ENCODE results near the gene MINDY3. TPM values are rescaled to one million over a fixed set of nuclear protein-coding genes. Genes with fewer than 3 reads are reported as not detected.

The MINDY3 gene
- total RNA-seq, 1 experiment from 2014 or later, result 14.9 TPM

DNA sequence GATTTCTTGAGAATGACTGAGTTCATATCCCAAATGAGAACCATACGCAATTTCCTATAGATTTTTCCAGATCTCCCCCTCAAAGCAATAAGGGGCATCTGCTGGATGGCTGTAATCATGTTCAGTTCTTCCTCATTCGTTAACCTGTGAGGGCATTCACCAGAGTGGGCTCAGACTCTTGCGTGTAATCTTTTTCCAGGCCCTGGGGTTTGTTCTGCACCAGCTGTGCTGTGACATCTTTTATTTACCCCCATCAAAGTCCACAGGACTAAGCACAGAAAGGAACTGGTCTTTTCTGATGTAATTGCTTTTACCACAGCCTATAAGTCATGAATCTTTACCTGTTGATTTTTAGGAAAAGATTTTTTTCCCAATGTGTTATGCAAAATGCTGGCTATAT, 112.7 kb downstream of the MINDY3 start:
- DNase-seq, result no peak
- Histone ChIP-seq H2BK15ac (ENCODE audit: low read depth, low read length) (no peak overlapping the region), H3K4ac (ENCODE audit: low read depth, low read length) (no peak overlapping the region), H4K8ac (replicated peaks; ENCODE audit: insufficient read length, low read depth, low read length) (no peak overlapping the region), H4K5ac (ENCODE audit: insufficient read length, low read depth, low read length) (no peak overlapping the region), H3K23me2 (ENCODE audit: insufficient read length, low read depth, low read length, poor library complexity, severe bottlenecking) (no peaks in the 10 kb centered on the region), H3K14ac (ENCODE audit: insufficient read depth, low read length) (no peak overlapping the region), H3K79me1 (ENCODE audit: insufficient read depth, low read depth, low read length, poor library complexity, severe bottlenecking) (no peaks in the 10 kb centered on the region), H3K4me2 (ENCODE audit: insufficient read depth, insufficient read length, low read length) (no peak overlapping the region), H3K4me1 (ENCODE audit: insufficient read depth, low read length) (no peaks in the 10 kb centered on the region), H3K56ac (ENCODE audit: insufficient read length, low read depth, low read length) (no peak overlapping the region), H3K9me3 (ENCODE audit: control insufficient read depth, low read depth, low read length) (no peaks in the 10 kb centered on the region), H2BK20ac (ENCODE audit: low read depth, low read length, poor library complexity, severe bottlenecking) (no peak overlapping the region), H3K23ac (ENCODE audit: insufficient read length, low read depth, low read length) (no peak overlapping the region), H4K20me1 (ENCODE audit: control insufficient read depth, insufficient read depth, insufficient read length) (no peaks in the 10 kb centered on the region), H2BK5ac (ENCODE audit: insufficient read length, low read length) (no peak overlapping the region), H3T11ph (ENCODE audit: low read length) (no peak overlapping the region), H3K79me2 (ENCODE audit: insufficient read depth, low read length) (no peaks in the 10 kb centered on the region), H2BK12ac (ENCODE audit: insufficient read length, low read depth, low read length) (no peak overlapping the region), H2AFZ (ENCODE audit: low read length) (no peak overlapping the region), H3K27ac (ENCODE audit: insufficient read length, low read depth, low read length) (no peak overlapping the region), H2AK5ac (ENCODE audit: insufficient read length, low read length) (no peak overlapping the region), H3K9ac (ENCODE audit: extremely low read depth, insufficient read length, low read length) (no peak overlapping the region), H2BK120ac (ENCODE audit: low read depth, low read length, poor library complexity, severe bottlenecking) (no peak overlapping the region), H4K91ac (ENCODE audit: insufficient read length, low read depth, low read length) (no peak overlapping the region), H3K27me3 (ENCODE audit: insufficient read depth, low read length) (no peaks in the 10 kb centered on the region), H3K18ac (ENCODE audit: insufficient read length, low read depth, low read length) (no peak overlapping the region)
- H3K4me3 Mint-ChIP-seq, result no peak overlapping the region
- no peak overlapping the region for H3K27ac Mint-ChIP-seq
- H3K27me3 Mint-ChIP-seq (ENCODE audit: low read depth), result peaks cover 4% of the 10 kb centered on the region; the same call in 1 of the 2 replicates
- TF ChIP-seq, protein P1, sequence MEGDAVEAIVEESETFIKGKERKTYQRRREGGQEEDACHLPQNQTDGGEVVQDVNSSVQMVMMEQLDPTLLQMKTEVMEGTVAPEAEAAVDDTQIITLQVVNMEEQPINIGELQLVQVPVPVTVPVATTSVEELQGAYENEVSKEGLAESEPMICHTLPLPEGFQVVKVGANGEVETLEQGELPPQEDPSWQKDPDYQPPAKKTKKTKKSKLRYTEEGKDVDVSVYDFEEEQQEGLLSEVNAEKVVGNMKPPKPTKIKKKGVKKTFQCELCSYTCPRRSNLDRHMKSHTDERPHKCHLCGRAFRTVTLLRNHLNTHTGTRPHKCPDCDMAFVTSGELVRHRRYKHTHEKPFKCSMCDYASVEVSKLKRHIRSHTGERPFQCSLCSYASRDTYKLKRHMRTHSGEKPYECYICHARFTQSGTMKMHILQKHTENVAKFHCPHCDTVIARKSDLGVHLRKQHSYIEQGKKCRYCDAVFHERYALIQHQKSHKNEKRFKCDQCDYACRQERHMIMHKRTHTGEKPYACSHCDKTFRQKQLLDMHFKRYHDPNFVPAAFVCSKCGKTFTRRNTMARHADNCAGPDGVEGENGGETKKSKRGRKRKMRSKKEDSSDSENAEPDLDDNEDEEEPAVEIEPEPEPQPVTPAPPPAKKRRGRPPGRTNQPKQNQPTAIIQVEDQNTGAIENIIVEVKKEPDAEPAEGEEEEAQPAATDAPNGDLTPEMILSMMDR (conservative IDR thresholded peaks at IDR 0.05), result no peak
- no peaks in the 10 kb centered on the region for H3K9me3 Mint-ChIP-seq
- no peaks in the 10 kb centered on the region for H3K36me3 Mint-ChIP-seq (ENCODE audit: insufficient read depth in 1 of 3, low read depth in 3 of 3)
- WGBS (ENCODE audit: extremely low coverage, insufficient read length, low lambda C conversion rate), result no CpG with 5 or more reads among the region's 3 CpGs
- H3K4me1 Mint-ChIP-seq, result peaks cover 5 to 7% of the 10 kb centered on the region in 2 experiments; a peak in 2 of 4 replicates
